Measurements from ENCODE around the gene ARSI.

- no peak for TF ChIP-seq CTCF (IDR thresholded peaks at IDR 0.05)
- TF ChIP-seq EZH2 (IDR thresholded peaks at IDR 0.05): no peak
- no peak for TF ChIP-seq EZH2phosphoT487 (IDR thresholded peaks at IDR 0.05)
Observed at GRCh38 chr5:150300496-150301169, 2.1 kb downstream of the ARSI start.

All from neural progenitor cell (in vitro differentiated cells).